Sigmoid colon (tissue), 4 donors: ENCODE results near the gene KLHL1.

ENCODE experiments used
- CTCF ChIP-seq, 4 experiments: fragments of 450-650 bp in 3 of 4; fragments of 200-600 bp in 1 of 4; IDR thresholded peaks; one replicate each; pipeline ENCODE4 v1.5.1; 2016 to 2019; ENCODE audit warnings: antibody characterized with exemption in 4 of 4, mild to moderate bottlenecking in 3 of 4, moderate library complexity in 2 of 4
- EP300 ChIP-seq, 4 donors: sonication (generic); formaldehyde crosslinking; IDR thresholded peaks; one replicate each; pipeline ENCODE4 v1.6.1; 2017; ENCODE audit warnings: antibody characterized with exemption in 4 of 4
- POLR2AphosphoS5 ChIP-seq, 4 donors: sonication (generic); formaldehyde crosslinking; IDR thresholded peaks; one replicate each; pipeline ENCODE4 v1.6.1; 2017; ENCODE audit warnings: antibody characterized with exemption in 4 of 4

DNA sequence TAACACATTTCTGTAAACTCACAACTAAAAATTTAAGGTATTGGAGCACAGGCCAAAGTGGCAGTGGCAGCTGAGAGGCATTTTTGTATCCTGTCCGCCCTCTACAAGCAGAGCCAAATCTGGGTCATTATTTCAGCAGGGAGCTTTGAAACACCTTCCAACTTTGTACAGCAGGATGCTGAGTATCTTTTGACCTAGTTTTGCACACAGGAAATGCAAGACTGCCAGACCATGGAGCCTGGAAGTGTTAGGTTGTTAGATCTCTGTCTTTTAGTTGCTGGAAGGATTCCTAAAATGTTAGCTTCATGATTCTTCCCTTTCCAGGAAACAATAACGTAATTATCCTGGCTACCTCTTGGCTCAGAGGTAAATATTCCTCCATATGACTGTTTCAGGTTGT, 149.2 kb downstream of the KLHL1 start:
- TF ChIP-seq CTCF (IDR thresholded peaks at IDR 0.05) (no peak), POLR2AphosphoS5 (IDR thresholded peaks at IDR 0.05) (no peak), EP300 (IDR thresholded peaks at IDR 0.05) (no peak)
